Neural crest cell (in vitro differentiated cells): Measurements from ENCODE around the gene TXNRD3. TPM values are rescaled to one million over a fixed set of nuclear protein-coding genes. Genes with fewer than 3 reads are reported as not detected.

Experiments used
- DNase-seq: peaks from one replicate; pipeline ENCODE4 v3.0.0; 2021; ENCODE audit warnings: low read depth, mixed read lengths, low spot score
- H3K27ac Mint-ChIP-seq: one replicate; pipeline ENCODE4 v1.8.0; 2021; ENCODE audit warnings: mild to moderate bottlenecking, mixed read lengths; ENCODE audit not compliant: unreplicated experiment
- H3K27me3 Mint-ChIP-seq: 2 replicates; pipeline ENCODE4 v1.8.0; 2021; ENCODE audit warnings: low read depth, mild to moderate bottlenecking, mixed read lengths
- H3K36me3 Mint-ChIP-seq: 2 replicates; pipeline ENCODE4 v1.8.0; 2021; ENCODE audit warnings: low read depth, mild to moderate bottlenecking, mixed read lengths
- H3K4me1 Mint-ChIP-seq: 2 replicates; pipeline ENCODE4 v1.8.0; 2021; ENCODE audit warnings: mixed read lengths
- H3K4me3 Mint-ChIP-seq: one replicate; pipeline ENCODE4 v1.8.0; 2021; ENCODE audit warnings: mild to moderate bottlenecking, mixed read lengths
- H3K9me3 Mint-ChIP-seq: 2 replicates; pipeline ENCODE4 v1.8.0; 2021; ENCODE audit warnings: mixed read lengths
- CTCF ChIP-seq: fragments of 200-600 bp; sonication (generic); conservative IDR thresholded peaks from 2 replicates; pipeline ENCODE4 v1.5.0; 2021; ENCODE audit warnings: antibody characterized with exemption, mild to moderate bottlenecking
- total RNA-seq: library from RNA; stranded (reverse); gene quantifications from 2 replicates; pipeline ENCODE4 v1.2.1, GENCODE V29; 2021

The TXNRD3 gene
- total RNA-seq, 1 donor from 2014 or later, result 13.8 TPM

GRCh38 chr3:126621171-126621570, 33.8 kb downstream of the TXNRD3 start:
- DNase-seq, result no peak
- H3K36me3 Mint-ChIP-seq, result peaks cover 8% of the 10 kb centered on the region
- peak overlapping the region; percentile 77 for H3K27ac Mint-ChIP-seq
- no peak overlapping the region for H3K4me3 Mint-ChIP-seq
- peaks cover 3% of the 10 kb centered on the region for H3K9me3 Mint-ChIP-seq
- no peaks in the 10 kb centered on the region for H3K27me3 Mint-ChIP-seq
- TF ChIP-seq CTCF, result no peak
- H3K4me1 Mint-ChIP-seq, result peaks cover 6% of the 10 kb centered on the region

- DNase-seq, result no peak
- Mint-ChIP-seq H3K27ac (no peak overlapping the region), H3K9me3 (peaks cover 3% of the 10 kb centered on the region), H3K4me3 (no peak overlapping the region), H3K27me3 (no peaks in the 10 kb centered on the region), H3K4me1 (peaks cover 6% of the 10 kb centered on the region), H3K36me3 (peaks cover 10% of the 10 kb centered on the region)
- TF ChIP-seq CTCF, result no peak
These were observed 34.2 kb downstream of the TXNRD3 start for GRCh38 chr3:126620738-126621137.

GRCh38 chr3:126618760-126619159, 36.2 kb downstream of the TXNRD3 start:
- no peak for DNase-seq
- Mint-ChIP-seq H3K27me3 (no peaks in the 10 kb centered on the region), H3K4me3 (no peak overlapping the region), H3K4me1 (peaks cover 6% of the 10 kb centered on the region), H3K9me3 (no peaks in the 10 kb centered on the region), H3K27ac (no peak overlapping the region), H3K36me3 (peaks cover 7% of the 10 kb centered on the region)
- TF ChIP-seq CTCF, result no peak

GRCh38 chr3:126618021-126618420, 36.9 kb downstream of the TXNRD3 start:
- H3K9me3 Mint-ChIP-seq, result no peaks in the 10 kb centered on the region
- H3K27ac Mint-ChIP-seq, result no peak overlapping the region
- H3K27me3 Mint-ChIP-seq, result no peaks in the 10 kb centered on the region
- no peak for TF ChIP-seq CTCF
- peaks cover 7% of the 10 kb centered on the region for H3K36me3 Mint-ChIP-seq
- H3K4me1 Mint-ChIP-seq, result peaks cover 6% of the 10 kb centered on the region
- DNase-seq, result no peak
- H3K4me3 Mint-ChIP-seq, result no peak overlapping the region

- no peak for TF ChIP-seq CTCF
- no peak for DNase-seq
- H3K9me3 Mint-ChIP-seq, result no peaks in the 10 kb centered on the region
- H3K36me3 Mint-ChIP-seq, result peaks cover 7% of the 10 kb centered on the region
- H3K4me3 Mint-ChIP-seq, result no peak overlapping the region
- peaks cover 6% of the 10 kb centered on the region for H3K4me1 Mint-ChIP-seq
- H3K27ac Mint-ChIP-seq, result no peak overlapping the region
- no peaks in the 10 kb centered on the region for H3K27me3 Mint-ChIP-seq
These were observed 37.4 kb downstream of the TXNRD3 start for GRCh38 chr3:126617571-126617970.

GRCh38 chr3:126616931-126617330, 38.0 kb downstream of the TXNRD3 start:
- Mint-ChIP-seq H3K27ac (no peak overlapping the region), H3K4me1 (peaks cover 6% of the 10 kb centered on the region), H3K36me3 (peaks cover 7% of the 10 kb centered on the region), H3K4me3 (no peak overlapping the region), H3K27me3 (no peaks in the 10 kb centered on the region), H3K9me3 (no peaks in the 10 kb centered on the region)
- no peak for DNase-seq
- no peak for TF ChIP-seq CTCF
